ENCODE measurements around the gene PDE2A. TPM values are rescaled to one million over a fixed set of nuclear protein-coding genes. Genes with fewer than 3 reads are reported as not detected.
A peak's percentile ranks its signal among the peaks of the same experiment; 100 is the strongest.

PDE2A gene
- total and polyA plus RNA-seq, 11 donors: 16.8 to 53.7 (median 23.7) TPM

DNA sequence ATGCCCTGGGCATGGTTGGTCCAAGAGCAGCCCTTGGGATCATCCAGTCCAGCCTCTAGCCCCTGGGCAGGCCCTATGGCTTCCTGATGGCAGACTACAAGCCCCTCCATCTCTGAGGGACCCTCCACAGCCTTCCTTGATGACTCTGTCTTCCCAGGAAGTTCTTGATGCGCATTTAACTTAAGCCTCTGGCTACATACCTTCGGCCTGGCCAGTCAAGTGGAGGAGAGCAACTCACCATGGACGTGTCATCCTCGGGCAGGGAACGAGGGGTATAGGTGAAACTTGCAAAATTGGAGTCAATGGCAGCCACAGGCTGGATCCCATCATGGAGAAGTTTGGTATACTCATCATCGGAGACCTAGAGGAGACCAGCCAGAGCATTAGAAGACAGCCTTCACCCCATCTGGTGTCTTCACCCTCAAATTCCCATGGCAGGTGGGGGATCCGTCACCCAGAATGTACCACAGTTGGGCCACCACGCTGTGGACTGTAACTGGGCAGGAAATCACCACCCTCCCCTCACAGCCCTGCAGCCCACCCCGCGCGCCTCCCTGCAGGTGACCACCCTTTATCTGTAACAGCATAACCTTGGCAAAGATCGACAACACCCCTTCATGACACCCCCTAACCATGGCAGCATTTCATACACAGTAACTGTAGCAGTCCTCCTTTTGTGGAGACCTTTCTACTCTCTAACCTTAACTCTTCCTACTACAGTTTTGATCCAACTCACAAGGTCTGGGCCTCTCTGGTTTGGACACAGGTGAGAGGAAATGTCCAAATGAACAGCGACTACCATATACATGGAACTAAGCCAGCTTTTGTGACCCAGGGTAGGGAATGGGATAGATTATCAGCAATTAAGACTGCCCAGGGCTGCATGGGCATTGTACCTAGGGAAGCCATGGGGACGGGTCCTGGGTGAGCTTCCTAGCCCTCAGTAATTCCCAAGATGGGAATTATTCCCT, 91.7 kb downstream of the PDE2A start:
- peaks cover 0 to 23% (median 11%) of the 10 kb centered on the region in 9 donors for H3K27me3 ChIP-seq
- DNase-seq (peak in 1 of 5 donors; percentile 47), ATAC-seq (no peak)
- intact Hi-C loops (cut with DNase I): no loop called here
- 90 to 97% (median 93%) methylated on average over 11 to 14 of the region's 14 CpGs for WGBS, 4 donors
- peaks cover 0 to 53% (median 5%) of the 10 kb centered on the region in 9 donors for H3K36me3 ChIP-seq
- H3K4me3 ChIP-seq: no peak overlapping the region
- peaks cover 0 to 20% (median 3%) of the 10 kb centered on the region in 12 donors for H3K4me1 ChIP-seq
- no peak overlapping the region for H3K27ac ChIP-seq
- no peaks in the 10 kb centered on the region for H3K9me3 ChIP-seq
- TF ChIP-seq, protein P1, sequence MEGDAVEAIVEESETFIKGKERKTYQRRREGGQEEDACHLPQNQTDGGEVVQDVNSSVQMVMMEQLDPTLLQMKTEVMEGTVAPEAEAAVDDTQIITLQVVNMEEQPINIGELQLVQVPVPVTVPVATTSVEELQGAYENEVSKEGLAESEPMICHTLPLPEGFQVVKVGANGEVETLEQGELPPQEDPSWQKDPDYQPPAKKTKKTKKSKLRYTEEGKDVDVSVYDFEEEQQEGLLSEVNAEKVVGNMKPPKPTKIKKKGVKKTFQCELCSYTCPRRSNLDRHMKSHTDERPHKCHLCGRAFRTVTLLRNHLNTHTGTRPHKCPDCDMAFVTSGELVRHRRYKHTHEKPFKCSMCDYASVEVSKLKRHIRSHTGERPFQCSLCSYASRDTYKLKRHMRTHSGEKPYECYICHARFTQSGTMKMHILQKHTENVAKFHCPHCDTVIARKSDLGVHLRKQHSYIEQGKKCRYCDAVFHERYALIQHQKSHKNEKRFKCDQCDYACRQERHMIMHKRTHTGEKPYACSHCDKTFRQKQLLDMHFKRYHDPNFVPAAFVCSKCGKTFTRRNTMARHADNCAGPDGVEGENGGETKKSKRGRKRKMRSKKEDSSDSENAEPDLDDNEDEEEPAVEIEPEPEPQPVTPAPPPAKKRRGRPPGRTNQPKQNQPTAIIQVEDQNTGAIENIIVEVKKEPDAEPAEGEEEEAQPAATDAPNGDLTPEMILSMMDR (IDR thresholded peaks at IDR 0.05): no peak
- TF ChIP-seq POLR2A (IDR thresholded peaks at IDR 0.05): no peak

GRCh38 chr11:72581067-72581466, 93.2 kb downstream of the PDE2A start:
- Histone ChIP-seq H3K27ac (no peak overlapping the region), H3K36me3 (peaks cover 0 to 63% (median 8%) of the 10 kb centered on the region in 9 donors), H3K27me3 (peaks cover 0 to 17% (median 7%) of the 10 kb centered on the region in 9 donors), H3K4me1 (peaks cover 0 to 20% (median 3%) of the 10 kb centered on the region in 12 donors), H3K9me3 (no peaks in the 10 kb centered on the region), H3K4me3 (no peak overlapping the region)
- intact Hi-C loops (cut with DNase I): no loop called here
- DNase-seq (peak in 1 of 5 donors; percentile 14), ATAC-seq (no peak)
- WGBS, 4 donors: 71 to 78% (median 76%) methylated on average over 5 of the region's 5 CpGs
- TF ChIP-seq, protein P1 (IDR thresholded peaks at IDR 0.05): no peak
- TF ChIP-seq POLR2A (IDR thresholded peaks at IDR 0.05): no peak

GRCh38 chr11:72580642-72580950, 93.6 kb downstream of the PDE2A start:
- H3K27me3 ChIP-seq: peaks cover 0 to 15% (median 6%) of the 10 kb centered on the region in 9 donors
- no peak overlapping the region for H3K27ac ChIP-seq
- no peak for DNase-seq
- peaks cover 0 to 63% (median 8%) of the 10 kb centered on the region in 9 donors for H3K36me3 ChIP-seq
- intact Hi-C loops (cut with DNase I): no loop called here
- TF ChIP-seq, protein P1 (IDR thresholded peaks at IDR 0.05): no peak
- no peak for TF ChIP-seq POLR2A (IDR thresholded peaks at IDR 0.05)
- no peak for ATAC-seq
- 64 to 78% (median 74%) methylated on average over 3 of the region's 3 CpGs for WGBS, 4 donors
- peaks cover 0 to 18% (median 2%) of the 10 kb centered on the region in 12 donors for H3K4me1 ChIP-seq
- no peaks in the 10 kb centered on the region for H3K9me3 ChIP-seq
- no peak overlapping the region for H3K4me3 ChIP-seq

DNA sequence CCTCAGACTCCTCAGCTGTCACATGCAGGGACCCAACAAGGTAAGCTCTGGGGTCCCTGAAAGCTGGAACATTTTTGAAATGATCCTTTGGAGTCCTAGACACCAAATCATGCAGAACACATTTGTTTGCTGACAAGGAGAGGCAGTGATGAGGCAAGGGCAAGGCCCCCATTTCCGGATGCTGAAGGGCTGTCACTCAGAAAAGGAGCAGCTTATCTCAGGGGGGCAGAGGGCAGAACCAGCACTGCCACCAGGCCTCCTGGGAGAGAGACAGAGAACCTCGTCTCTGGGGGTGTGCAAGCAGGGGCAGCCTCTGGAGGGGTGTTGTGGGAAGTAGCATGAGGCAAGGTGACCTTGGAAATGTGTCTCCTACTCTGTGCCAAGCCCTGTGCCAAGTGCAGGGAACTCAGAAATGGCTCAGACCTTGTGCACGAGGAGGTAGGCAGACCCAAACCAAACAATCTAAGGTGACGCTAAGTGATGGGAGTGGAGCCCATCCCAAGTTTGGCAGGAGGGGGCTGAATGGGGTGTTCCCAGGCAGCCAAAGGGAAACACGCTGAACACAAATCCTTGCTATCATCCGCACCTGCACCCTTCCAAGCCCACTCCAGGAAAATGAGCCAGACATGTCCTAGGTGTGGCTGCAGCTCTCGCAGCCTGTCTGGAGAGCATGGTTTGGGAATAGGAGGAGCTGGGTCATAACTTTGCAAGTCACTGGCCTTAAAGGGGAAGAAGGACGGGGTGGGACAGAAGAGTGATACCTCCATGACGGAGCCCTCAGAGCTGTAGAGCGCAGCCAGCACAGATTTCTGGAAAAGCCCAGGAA, 94.2 kb downstream of the PDE2A start:
- Histone ChIP-seq H3K27me3 (peaks cover 0 to 9% (median 2%) of the 10 kb centered on the region in 9 donors), H3K4me3 (no peak overlapping the region), H3K27ac (no peak overlapping the region), H3K4me1 (peaks cover 0 to 12% (median 2%) of the 10 kb centered on the region in 12 donors), H3K36me3 (peaks cover 0 to 63% (median 8%) of the 10 kb centered on the region in 9 donors), H3K9me3 (no peaks in the 10 kb centered on the region)
- ATAC-seq (no peak), DNase-seq (no peak)
- WGBS, 4 donors: 77 to 81% (median 79%) methylated on average over 10 of the region's 10 CpGs
- intact Hi-C loops (cut with DNase I): no loop called here
- TF ChIP-seq, protein P1 (IDR thresholded peaks at IDR 0.05): no peak
- TF ChIP-seq POLR2A (IDR thresholded peaks at IDR 0.05): no peak

Data from heart left ventricle (tissue), 16 donors.